CD4-positive, alpha-beta T cell treated with Interleukin-17A for 1 hour (primary cell): ENCODE results near the gene FKBP2.

Experiments
- DNase-seq: peaks from one replicate; pipeline ENCODE4 v3.0.0-alpha.2; 2020

The FKBP2 gene

GRCh38 chr11:64286801-64287159, 45.9 kb downstream of the FKBP2 start:
- DNase-seq: no peak

- DNase-seq: no peak
Measured at GRCh38 chr11:64287676-64288352, 46.9 kb downstream of the FKBP2 start.

- DNase-seq: no peak
Measured at GRCh38 chr11:64288353-64288750, 47.5 kb downstream of the FKBP2 start.

- no peak for DNase-seq
Measured at GRCh38 chr11:64289002-64289564, 48.2 kb downstream of the FKBP2 start.

GRCh38 chr11:64290352-64291261, 49.7 kb downstream of the FKBP2 start:
- no peak for DNase-seq

- no peak for DNase-seq
Measured at GRCh38 chr11:64291262-64291751, 50.4 kb downstream of the FKBP2 start, which contains the start of gene KCNK4. Gene KCNK4, plus strand, starts transcription at chr11:64291302. Its CDS starts 1,717 bp downstream, at chr11:64293019.

- DNase-seq: no peak
Measured at GRCh38 chr11:64291752-64292459, 51.0 kb downstream of the FKBP2 start.

GRCh38 chr11:64292460-64293254, 51.8 kb downstream of the FKBP2 start:
- no peak for DNase-seq
